HG02840 (cell line): Measurements from ENCODE around the gene SIN3B.
"Not testable (repeated sequence)": the region's sequence is repeated elsewhere in the genome, so short reads cannot be mapped to it uniquely, and the experiment has no call there.

Experiments used
- ATAC-seq: cut with Tn5 transposase; IDR thresholded peaks from one replicate; pipeline ENCODE4 v1.9.1; 2021; ENCODE audit warnings: mild to moderate bottlenecking, moderate library complexity, moderate number of reproducible peaks; ENCODE audit not compliant: unreplicated experiment, low FRiP score

The SIN3B gene

GRCh38 chr19:16861834-16862233 lies 32.6 kb downstream of the SIN3B start:
- no peak for ATAC-seq

- ATAC-seq: no peak
These were observed 33.7 kb downstream of the SIN3B start for GRCh38 chr19:16862826-16863415.

GRCh38 chr19:16867211-16867610 lies 38.0 kb downstream of the SIN3B start:
- no peak for ATAC-seq

DNA sequence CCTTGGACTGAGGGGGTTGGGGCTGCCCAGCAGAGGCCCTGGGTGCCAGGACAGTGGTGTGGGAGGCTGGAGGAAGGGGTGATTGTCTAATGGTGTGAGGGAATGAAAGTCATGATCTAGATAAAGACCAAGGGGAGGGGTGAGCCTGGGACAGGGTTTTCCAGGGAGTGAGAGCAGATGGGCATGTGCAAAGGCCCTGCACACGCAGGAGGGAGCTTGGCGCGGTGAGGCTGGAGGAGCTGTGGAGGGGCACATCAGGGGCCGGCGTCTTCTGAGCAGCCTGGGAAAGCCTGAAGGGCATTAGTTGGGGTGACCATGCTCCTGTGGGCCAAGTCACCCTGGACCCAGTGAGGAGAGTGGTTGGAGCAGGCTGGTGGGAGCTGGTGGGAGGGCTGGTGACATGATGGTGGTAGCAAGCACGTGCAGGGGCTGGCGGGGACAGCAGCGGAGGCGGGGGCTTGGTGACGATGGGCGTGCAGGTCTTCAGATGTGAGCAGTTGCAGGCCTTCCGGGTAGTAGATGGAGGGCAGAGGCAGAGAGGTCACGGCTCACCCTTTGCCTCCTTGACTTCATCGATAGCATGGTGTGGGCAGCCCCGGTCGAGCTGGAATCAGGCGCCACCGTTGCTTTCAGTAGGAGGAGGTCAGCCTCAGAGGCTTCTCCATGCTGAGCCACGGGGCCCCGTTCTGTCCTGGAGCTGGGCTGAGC lies 39.4 kb downstream of the SIN3B start:
- ATAC-seq: no peak

GRCh38 chr19:16869331-16869972 lies 40.3 kb downstream of the SIN3B start:
- ATAC-seq: no peak

DNA sequence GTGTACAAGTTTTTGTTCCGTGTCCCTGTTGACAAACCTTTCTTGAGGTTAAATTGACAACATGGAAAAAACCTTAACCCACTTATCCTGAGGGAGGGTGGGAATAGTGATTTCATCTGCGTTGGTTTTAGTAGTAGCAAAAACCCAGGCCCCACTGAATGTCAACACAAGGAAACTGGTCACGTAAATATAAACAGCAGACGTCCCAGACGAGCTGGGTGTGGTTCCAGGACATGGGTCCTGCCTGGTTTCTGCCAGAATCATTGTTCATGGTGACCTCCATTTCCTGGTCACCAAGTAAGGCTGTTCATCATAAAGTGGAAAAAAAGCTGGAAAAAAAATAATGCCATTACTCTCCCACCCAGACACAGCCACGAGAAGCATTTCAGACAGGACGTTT lies 42.7 kb downstream of the SIN3B start:
- ATAC-seq: no peak

- no peak for ATAC-seq
These were observed 43.5 kb downstream of the SIN3B start for GRCh38 chr19:16872728-16873127.

GRCh38 chr19:16873594-16873993 lies 44.4 kb downstream of the SIN3B start:
- no peak for ATAC-seq

DNA sequence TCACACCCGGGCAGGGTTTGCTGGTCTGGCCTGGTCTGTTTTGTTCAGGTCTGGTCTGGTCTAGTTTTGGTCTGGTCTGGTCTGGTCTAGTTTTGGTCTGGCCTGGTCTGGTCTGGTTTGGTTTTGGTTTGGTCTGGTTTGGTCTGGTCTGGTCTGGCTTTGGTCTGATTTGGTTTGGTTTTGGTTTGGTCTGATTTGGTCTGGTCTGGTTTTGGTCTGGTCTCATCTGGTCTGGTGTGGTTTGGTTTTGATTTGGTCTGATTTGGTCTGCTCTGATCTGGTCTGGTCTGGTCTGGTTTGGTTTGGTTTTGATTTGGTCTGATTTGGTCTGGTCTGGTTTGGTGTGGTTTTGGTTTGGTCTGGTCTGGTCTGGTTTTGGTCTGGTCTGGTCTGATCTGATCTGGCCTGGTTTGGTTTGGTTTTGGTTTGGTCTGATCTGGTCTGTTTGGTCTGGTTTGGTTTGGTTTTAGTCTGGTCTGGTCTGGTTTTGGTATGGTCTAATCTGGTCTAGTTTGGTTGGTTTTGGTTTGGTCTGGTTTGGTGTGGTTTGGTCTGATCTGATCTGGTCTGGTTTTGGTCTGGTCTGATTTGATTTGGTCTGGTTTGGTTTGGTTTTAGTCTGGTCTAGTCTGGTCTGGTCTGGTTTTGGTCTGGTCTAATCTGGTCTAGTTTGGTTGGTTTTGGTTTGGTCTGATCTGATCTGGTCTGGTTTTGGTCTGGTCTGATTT lies 45.2 kb downstream of the SIN3B start:
- no peak for ATAC-seq

DNA sequence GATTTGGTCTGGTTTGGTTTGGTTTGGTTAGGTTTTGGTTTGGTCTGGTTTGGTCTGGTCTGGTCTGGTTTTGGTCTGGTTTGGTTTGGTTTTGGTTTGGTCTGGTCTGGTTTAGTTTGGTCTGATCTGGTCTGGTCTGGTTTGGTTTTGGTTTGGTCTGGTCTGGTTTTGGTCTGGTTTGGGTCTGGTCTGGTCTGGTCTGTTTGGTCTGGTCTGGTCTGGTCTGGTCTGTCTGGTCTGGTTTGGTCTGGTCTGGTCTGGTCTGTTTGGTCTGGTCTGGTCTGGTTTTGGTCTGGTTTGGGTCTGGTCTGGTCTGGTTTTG lies 45.7 kb downstream of the SIN3B start:
- not testable (repeated sequence) for ATAC-seq

DNA sequence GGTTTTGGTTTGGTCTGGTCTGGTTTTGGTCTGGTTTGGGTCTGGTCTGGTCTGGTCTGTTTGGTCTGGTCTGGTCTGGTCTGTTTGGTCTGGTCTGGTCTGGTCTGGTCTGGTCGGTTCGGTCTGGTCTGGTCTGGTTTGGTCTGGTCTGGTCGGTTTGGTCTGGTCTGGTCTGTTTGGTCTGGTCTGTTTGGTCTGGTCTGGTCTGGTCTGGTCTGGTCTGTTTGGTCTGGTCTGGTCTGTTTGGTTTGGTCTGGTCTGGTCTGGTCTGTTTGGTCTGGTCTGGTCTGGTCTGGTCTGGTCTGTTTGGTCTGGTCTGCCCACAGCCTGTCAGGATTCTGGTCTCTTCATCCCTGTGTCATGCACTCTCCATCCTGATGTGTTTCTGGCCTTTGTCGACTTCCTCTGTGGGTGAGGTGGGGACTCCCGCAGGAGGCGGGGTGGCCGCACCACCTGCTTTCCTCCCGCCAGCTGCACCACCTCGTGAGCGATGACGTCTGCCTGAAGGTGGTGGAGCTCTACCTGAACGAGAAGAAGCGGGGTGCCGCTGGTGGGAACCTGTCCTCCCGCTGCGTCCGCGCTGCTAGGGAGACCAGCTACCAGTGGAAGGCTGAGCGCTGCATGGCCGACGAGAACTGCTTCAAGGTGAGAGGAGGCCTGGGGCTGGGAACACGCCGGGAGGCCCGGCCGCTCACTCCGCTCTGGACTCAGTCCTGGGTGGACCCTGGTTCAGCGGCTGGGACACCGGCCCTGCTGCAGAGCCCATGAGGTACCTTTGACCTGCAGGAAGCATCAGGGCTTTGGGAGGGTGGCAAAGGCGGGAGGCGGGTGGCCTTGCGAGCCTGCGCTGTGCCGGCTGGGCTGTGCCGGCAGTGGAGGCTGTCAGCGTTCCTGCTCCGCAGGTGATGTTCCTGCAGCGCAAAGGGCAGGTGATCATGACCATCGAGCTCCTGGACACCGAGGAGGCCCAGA lies 46.7 kb downstream of the SIN3B start:
- ATAC-seq: no peak

DNA sequence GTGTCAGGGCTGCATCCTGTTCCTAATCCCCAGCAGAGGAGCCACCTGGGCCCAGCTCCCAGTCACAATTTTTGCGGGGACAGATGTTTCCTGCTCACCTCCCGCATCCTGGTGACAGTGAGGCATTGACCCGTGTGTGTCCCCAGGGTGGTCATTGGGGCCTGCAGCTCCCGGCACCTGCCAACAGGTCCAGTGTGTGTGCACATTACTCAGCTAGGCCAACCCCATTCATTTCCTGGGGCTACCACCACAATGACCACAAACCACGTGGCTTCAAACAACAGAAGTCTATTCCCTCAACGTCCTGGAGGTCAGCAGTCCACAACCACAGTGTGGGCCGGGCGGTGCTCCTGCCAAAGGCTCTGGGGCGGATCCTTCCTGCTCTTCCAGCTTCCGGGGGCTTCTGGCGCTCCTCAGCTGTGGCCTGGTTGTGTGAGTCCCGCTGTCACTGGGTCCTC lies 47.7 kb downstream of the SIN3B start:
- ATAC-seq: no peak

GRCh38 chr19:16877581-16877980 lies 48.4 kb downstream of the SIN3B start:
- no peak for ATAC-seq

GRCh38 chr19:16878181-16878965 lies 49.2 kb downstream of the SIN3B start:
- no peak for ATAC-seq

DNA sequence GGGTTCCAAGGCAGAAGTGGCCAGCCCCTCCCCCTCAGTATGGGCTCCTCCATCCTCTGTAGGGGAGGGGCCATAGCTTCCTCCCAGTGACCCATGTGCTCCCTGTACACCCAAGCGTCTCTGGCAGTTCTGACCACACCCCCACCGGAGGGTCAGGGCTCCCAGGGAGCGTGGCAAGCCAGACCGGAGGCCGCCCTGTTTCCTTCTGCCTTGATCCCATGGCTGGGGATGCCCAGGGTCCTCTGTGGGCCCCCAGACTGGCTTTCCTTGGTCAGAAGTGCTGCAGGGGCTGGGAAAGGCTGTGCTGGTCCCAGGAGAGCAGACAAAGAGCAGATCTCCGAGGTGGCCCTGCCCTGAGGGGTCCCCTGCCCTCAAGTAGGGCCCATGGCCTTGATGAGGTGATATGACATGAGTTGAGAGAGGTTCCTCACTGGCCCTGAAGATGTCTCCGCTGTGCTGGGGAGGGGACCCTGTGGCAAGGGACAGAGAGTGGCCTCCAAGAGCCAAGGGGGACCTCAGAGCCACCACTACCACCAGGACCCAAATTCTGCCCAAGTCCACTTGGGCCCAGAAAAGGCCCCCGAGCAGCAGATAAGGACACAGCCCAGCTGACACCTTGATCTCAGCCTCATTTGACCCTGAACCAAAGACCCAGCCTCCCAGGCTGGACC lies 51.8 kb downstream of the SIN3B start:
- no peak for ATAC-seq

DNA sequence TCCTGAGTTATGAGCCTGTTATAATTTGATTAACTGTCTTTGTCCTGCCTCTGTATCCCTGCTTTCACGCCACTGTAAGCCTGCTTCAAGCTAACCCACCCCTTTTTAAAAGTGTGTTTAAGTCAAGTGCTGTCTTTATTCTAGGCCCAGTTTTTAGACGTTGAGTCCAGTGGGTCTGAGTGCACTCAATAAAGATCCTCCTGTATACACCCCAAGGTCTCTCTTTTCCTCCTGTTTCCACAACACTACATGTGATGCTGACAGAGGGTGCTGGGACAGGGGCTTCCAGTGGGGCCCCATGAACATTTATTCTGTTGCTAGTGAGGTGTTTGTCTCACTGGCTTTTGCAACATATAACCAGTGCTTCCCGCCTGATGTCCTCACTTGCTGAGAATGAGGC lies 52.9 kb downstream of the SIN3B start:
- ATAC-seq: no peak

- ATAC-seq: no peak
These were observed 54.3 kb downstream of the SIN3B start for GRCh38 chr19:16883522-16883921.

DNA sequence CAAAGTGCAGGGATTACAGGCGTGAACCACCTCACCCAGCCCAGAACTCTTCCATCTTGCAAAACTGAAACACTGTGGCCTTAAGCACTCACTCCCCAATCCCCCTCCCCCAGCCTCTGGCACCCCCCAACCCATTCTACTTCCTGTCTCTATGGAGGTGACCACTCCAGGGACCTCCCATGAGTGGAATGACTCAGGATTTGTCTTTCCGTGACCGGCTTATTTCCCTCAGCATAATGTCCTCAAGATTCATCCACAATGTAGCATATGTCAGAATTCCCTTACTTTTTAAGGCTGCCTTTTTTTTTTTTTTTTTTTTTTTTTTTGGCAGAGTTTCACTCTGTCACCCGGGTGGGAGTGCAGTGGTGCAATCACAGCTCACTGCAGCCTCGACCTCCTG lies 56.0 kb downstream of the SIN3B start:
- no peak for ATAC-seq

DNA sequence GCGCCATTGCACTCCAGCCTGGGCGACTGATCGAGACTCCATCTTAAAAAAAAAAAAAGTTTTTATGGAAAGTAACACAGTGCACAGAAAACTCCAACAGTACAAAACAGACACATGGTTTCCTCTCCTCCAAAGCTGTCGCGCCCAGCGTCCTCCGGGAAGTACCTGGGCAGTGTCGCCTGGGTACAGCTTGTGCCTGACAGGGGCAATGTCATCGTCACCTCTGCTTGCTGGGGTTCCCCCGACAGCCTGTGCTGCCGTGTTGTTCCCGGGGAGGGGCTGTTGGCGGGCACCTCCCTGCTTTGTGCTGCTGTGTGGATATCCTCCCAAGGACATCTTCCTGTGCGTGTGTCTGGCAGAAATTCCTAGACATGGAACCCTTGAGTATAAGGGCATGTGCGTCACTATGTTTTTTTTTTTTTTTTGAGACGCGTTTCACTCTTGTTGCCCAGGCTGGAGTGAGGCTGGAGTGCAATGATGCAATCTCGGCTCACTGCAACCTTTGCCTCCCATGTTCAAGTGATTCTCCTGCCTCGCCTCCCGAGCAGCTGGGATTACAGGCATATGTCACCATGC lies 57.2 kb downstream of the SIN3B start:
- ATAC-seq: no peak
